ENCODE data around the gene ATCAY.

DNA sequence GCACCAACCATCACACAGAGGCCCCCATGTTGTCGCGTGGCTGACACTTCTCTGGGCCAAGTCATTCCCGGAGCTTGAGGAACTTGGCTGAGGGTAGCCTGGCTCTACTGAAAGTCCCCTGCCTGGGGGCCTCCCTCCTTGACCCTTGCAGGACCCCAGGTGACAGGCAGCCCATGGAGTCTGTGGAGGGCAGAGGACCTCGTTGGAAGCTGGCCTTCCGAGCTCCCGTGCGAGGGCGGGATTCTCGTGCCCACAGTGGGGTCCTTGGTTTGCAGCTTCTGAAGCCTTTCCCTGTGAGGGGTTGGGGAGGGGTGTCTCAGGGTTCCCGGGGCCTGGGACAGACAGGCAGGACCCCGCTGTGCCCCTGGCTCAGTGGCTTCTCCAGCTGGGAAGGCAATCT, 68.8 kb downstream of the ATCAY start:
- TF ChIP-seq, protein P1, sequence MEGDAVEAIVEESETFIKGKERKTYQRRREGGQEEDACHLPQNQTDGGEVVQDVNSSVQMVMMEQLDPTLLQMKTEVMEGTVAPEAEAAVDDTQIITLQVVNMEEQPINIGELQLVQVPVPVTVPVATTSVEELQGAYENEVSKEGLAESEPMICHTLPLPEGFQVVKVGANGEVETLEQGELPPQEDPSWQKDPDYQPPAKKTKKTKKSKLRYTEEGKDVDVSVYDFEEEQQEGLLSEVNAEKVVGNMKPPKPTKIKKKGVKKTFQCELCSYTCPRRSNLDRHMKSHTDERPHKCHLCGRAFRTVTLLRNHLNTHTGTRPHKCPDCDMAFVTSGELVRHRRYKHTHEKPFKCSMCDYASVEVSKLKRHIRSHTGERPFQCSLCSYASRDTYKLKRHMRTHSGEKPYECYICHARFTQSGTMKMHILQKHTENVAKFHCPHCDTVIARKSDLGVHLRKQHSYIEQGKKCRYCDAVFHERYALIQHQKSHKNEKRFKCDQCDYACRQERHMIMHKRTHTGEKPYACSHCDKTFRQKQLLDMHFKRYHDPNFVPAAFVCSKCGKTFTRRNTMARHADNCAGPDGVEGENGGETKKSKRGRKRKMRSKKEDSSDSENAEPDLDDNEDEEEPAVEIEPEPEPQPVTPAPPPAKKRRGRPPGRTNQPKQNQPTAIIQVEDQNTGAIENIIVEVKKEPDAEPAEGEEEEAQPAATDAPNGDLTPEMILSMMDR (IDR thresholded peaks at IDR 0.05; ENCODE audit: low read depth, low read length): no peak
- TF ChIP-seq POLR2A (IDR thresholded peaks at IDR 0.05; ENCODE audit: extremely low read depth, insufficient read length): no peak
- no peak for TF ChIP-seq MYC (IDR thresholded peaks at IDR 0.05; ENCODE audit: low read depth, low read length)
- TF ChIP-seq, protein P2, sequence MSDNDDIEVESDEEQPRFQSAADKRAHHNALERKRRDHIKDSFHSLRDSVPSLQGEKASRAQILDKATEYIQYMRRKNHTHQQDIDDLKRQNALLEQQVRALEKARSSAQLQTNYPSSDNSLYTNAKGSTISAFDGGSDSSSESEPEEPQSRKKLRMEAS (IDR thresholded peaks at IDR 0.05; ENCODE audit: low read depth, low read length): no peak
